Activated CD8-positive, alpha-beta T cell treated with anti-CD3 and anti-CD28 coated beads, Interleukin-2, amount 10 ng/mL, durations not matched to agents 7 days and 5 days (primary cell): ENCODE measurements around the gene NOP9. TPM values are rescaled to one million over a fixed set of nuclear protein-coding genes. Genes with fewer than 3 reads are reported as not detected.

Experiments
- ATAC-seq: fragments of 150-1000 bp; cut with Tn5 transposase; one replicate; pipeline ENCODE4 v1.10.0; 2021; ENCODE audit warnings: moderate library complexity
- CTCF ChIA-PET: fragments of 350-600 bp; sonication (Branson Sonifier 250); formaldehyde crosslinking; loops from one replicate; lab custom pipeline; 2021; ENCODE audit warnings: antibody characterized with exemption; lab: Charles Lee
- POLR2A ChIA-PET: fragments of 350-600 bp; sonication (Branson Sonifier 250); formaldehyde crosslinking; loops from one replicate; lab custom pipeline; 2021; ENCODE audit warnings: antibody characterized with exemption; lab: Charles Lee
- DNase-seq: peaks from one replicate; pipeline ENCODE4 v3.0.0-alpha.2; 2020
- H3K27ac Mint-ChIP-seq: one replicate; pipeline ENCODE4 v1.8.0; 2021; ENCODE audit warnings: mild to moderate bottlenecking, mixed read lengths
- H3K27me3 Mint-ChIP-seq: one replicate; pipeline ENCODE4 v1.8.0; 2021; ENCODE audit warnings: low read depth, mixed read lengths
- H3K36me3 Mint-ChIP-seq: one replicate; pipeline ENCODE4 v1.8.0; 2021; ENCODE audit warnings: low read depth, mixed read lengths
- H3K4me1 Mint-ChIP-seq: one replicate; pipeline ENCODE4 v1.8.0; 2021; ENCODE audit warnings: low read depth, mixed read lengths
- H3K4me3 Mint-ChIP-seq: one replicate; pipeline ENCODE4 v1.8.0; 2021; ENCODE audit warnings: mild to moderate bottlenecking, mixed read lengths
- H3K9me3 Mint-ChIP-seq: one replicate; pipeline ENCODE4 v1.8.0; 2022; ENCODE audit warnings: mixed read lengths; ENCODE audit not compliant: insufficient read depth
- total RNA-seq, 2 experiments: library from RNA; stranded (reverse); gene quantifications; one replicate each; pipeline ENCODE4 v1.2.3, GENCODE V29; 2021

NOP9 gene
- total RNA-seq, 2 experiments from 2014 or later, result 35.2 to 36.7 TPM

DNA sequence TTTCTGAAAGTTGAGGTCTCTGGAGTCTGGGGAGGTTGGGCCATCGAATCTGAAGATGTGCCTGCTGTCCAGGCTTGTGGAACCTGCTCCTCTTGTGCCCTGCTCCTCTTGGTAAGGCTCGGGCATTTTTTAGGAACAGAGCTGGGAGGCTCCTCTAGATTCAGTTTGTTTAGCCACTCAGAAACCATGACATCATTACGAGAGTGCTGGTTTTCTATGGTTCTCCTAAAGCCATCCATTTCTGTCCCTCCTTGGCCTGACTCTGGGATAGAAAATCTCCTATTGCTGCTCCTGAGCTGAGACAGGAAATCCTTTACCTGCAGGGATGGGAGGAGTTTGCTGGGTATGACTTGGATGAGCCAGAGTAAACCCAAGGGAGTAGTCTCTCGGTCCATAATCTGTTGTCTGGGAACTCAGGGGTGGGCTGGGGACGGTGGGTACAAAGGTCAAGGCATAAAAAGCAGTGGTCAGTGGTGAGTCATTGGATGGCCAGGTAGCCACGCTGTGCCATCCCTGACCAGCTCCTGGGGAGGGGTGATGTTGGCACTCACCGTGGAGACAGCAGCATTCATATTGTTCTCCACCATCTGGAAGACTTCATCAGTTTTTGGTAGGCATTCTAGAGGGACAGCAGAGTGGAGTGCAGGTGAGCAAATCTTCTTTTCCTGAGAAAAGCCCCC is 37.6 kb downstream of the NOP9 start:
- Mint-ChIP-seq H3K27me3 (peaks cover 25% of the 10 kb centered on the region), H3K4me1 (peaks cover 43% of the 10 kb centered on the region), H3K36me3 (peaks cover 34% of the 10 kb centered on the region), H3K4me3 (no peak overlapping the region), H3K9me3 (no peaks in the 10 kb centered on the region), H3K27ac (no peak overlapping the region)
- no peak for DNase-seq
- no peak for ATAC-seq
- ChIA-PET CTCF (interaction anchor here (1.0 to 12.7 kb wide), 5 partner anchors 8 to 92 kb away, joined by 3 to 709 read pairs (median 4); partner anchors contain the start of genes CBLN3, CIDEB and KHNYN), POLR2A (interaction anchor here (1.8 to 13.7 kb wide), 2 partner anchors 93 to 105 kb away, joined by 6 to 185 read pairs; partner anchors contain the start of genes CBLN3, KHNYN and SDR39U1)

DNA sequence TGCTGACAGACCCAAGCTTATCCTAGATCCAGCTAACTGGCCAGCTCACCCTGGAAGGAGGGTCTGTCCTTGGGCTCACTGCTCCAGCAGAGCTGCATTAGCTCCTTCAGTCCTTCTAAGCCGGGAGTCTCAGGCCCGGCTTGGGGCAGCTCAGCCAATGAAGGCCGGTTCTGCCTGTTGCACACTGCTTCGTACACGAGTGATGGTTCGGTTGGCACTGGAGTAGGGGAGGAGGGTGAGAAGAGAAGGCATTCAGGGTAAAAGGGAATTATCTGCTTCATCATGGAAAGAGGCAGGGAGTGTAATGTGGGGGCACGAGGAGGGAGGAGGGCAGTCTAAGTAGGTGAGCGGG is 38.1 kb downstream of the NOP9 start:
- POLR2A ChIA-PET, result interaction anchor here (1.8 to 13.7 kb wide), 2 partner anchors 93 to 104 kb away, joined by 6 to 185 read pairs; partner anchors contain the start of genes CBLN3, KHNYN and SDR39U1
- no peak for ATAC-seq

GRCh38 chr14:24338843-24339242 is 39.2 kb downstream of the NOP9 start:
- Mint-ChIP-seq H3K27ac (no peak overlapping the region), H3K27me3 (peaks cover 24% of the 10 kb centered on the region), H3K4me3 (peak overlapping the region; percentile 90), H3K36me3 (peaks cover 34% of the 10 kb centered on the region), H3K9me3 (no peaks in the 10 kb centered on the region), H3K4me1 (peaks cover 29% of the 10 kb centered on the region)
- POLR2A ChIA-PET, result interaction anchor here (1.8 to 13.7 kb wide), 2 partner anchors 92 to 103 kb away, joined by 6 to 185 read pairs; partner anchors contain the start of genes CBLN3, KHNYN and SDR39U1
- ATAC-seq, result no peak
- no peak for DNase-seq
- CTCF ChIA-PET, result interaction anchor here (1.2 to 12.7 kb wide), 4 partner anchors 11 to 91 kb away, joined by 4 to 709 read pairs (median 6); partner anchors contain the start of genes CBLN3, CIDEB and KHNYN

More for the DNA sequence above, 38.1 kb downstream of the NOP9 start:
- CTCF ChIA-PET, result interaction anchor here (1.0 to 12.7 kb wide), 4 partner anchors 9 to 92 kb away, joined by 3 to 709 read pairs (median 7); partner anchors contain the start of genes CBLN3, CIDEB and KHNYN
- H3K4me1 Mint-ChIP-seq, result peaks cover 39% of the 10 kb centered on the region
- H3K27ac Mint-ChIP-seq, result no peak overlapping the region
- no peak for DNase-seq
- H3K36me3 Mint-ChIP-seq, result peaks cover 34% of the 10 kb centered on the region
- peak overlapping the region; percentile 90 for H3K4me3 Mint-ChIP-seq
- no peaks in the 10 kb centered on the region for H3K9me3 Mint-ChIP-seq
- peaks cover 24% of the 10 kb centered on the region for H3K27me3 Mint-ChIP-seq

GRCh38 chr14:24339284-24340151 is 39.9 kb downstream of the NOP9 start, which contains the start of gene RIPK3:
Gene RIPK3 (minus strand): TSS chr14:24339991. CDS start chr14:24339826, 165 bp downstream.
- ChIA-PET CTCF (interaction anchor here (0.9 to 12.7 kb wide), 8 partner anchors 7 to 90 kb away, joined by 3 to 709 read pairs (median 6); partner anchors contain the start of genes CBLN3, CIDEB and KHNYN), POLR2A (interaction anchor here (0.7 to 13.7 kb wide), 8 partner anchors 16 to 126 kb away, joined by 3 to 185 read pairs (median 4); partner anchors contain the start of genes CBLN3, CHMP4A, KHNYN and SDR39U1)
- Mint-ChIP-seq H3K9me3 (no peaks in the 10 kb centered on the region), H3K4me1 (peaks cover 24% of the 10 kb centered on the region), H3K27me3 (peaks cover 24% of the 10 kb centered on the region), H3K4me3 (peak within 1 kb of the TSS; percentile 90), H3K27ac (peak within 1 kb of the TSS; percentile 92), H3K36me3 (peaks cover 34% of the 10 kb centered on the region)
- DNase-seq, result peak; percentile 82
- ATAC-seq, result peak; percentile 97

- CTCF ChIA-PET, result interaction anchor here (0.9 to 12.7 kb wide), 4 partner anchors 8 to 89 kb away, joined by 4 to 709 read pairs (median 20); partner anchors contain the start of genes CBLN3, CIDEB and KHNYN
- H3K4me1 Mint-ChIP-seq, result peaks cover 20% of the 10 kb centered on the region
- H3K36me3 Mint-ChIP-seq, result peaks cover 30% of the 10 kb centered on the region
- H3K4me3 Mint-ChIP-seq, result no peak overlapping the region
- H3K27ac Mint-ChIP-seq, result no peak overlapping the region
- ATAC-seq (no peak), DNase-seq (no peak)
- H3K27me3 Mint-ChIP-seq, result peaks cover 24% of the 10 kb centered on the region
- POLR2A ChIA-PET, result interaction anchor here (1.9 to 13.7 kb wide), 2 partner anchors 90 to 127 kb away, joined by 6 to 185 read pairs; partner anchors contain the start of genes CBLN3, CHMP4A and KHNYN
- no peaks in the 10 kb centered on the region for H3K9me3 Mint-ChIP-seq
Measured at GRCh38 chr14:24340606-24341005, 41.0 kb downstream of the NOP9 start.

- Mint-ChIP-seq H3K9me3 (no peaks in the 10 kb centered on the region), H3K27ac (no peak overlapping the region), H3K4me3 (no peak overlapping the region), H3K36me3 (peaks cover 8% of the 10 kb centered on the region), H3K4me1 (peaks cover 16% of the 10 kb centered on the region), H3K27me3 (peaks cover 33% of the 10 kb centered on the region)
- ChIA-PET POLR2A (no interaction called here), CTCF (interaction anchor here (0.8 to 12.7 kb wide), 4 partner anchors 9 to 89 kb away, joined by 3 to 709 read pairs (median 15); partner anchors contain the start of genes CBLN3 and KHNYN)
- ATAC-seq (no peak), DNase-seq (no peak)
Measured at GRCh38 chr14:24342889-24343288, 43.2 kb downstream of the NOP9 start.

GRCh38 chr14:24343795-24344660 is 44.4 kb downstream of the NOP9 start:
- Mint-ChIP-seq H3K27me3 (peaks cover 36% of the 10 kb centered on the region), H3K4me1 (peaks cover 9% of the 10 kb centered on the region), H3K36me3 (no peaks in the 10 kb centered on the region), H3K9me3 (no peaks in the 10 kb centered on the region), H3K4me3 (no peak overlapping the region), H3K27ac (no peak overlapping the region)
- CTCF ChIA-PET, result interaction anchor here (0.8 to 4.4 kb wide), 4 partner anchors 10 to 87 kb away, joined by 3 to 42 read pairs (median 6); partner anchors contain the start of gene ADCY4
- no peak for DNase-seq
- POLR2A ChIA-PET, result interaction anchor here (0.9 kb wide), 1 partner anchor 88 kb away, joined by 3 read pairs; no protein-coding TSS in a partner anchor
- no peak for ATAC-seq

DNA sequence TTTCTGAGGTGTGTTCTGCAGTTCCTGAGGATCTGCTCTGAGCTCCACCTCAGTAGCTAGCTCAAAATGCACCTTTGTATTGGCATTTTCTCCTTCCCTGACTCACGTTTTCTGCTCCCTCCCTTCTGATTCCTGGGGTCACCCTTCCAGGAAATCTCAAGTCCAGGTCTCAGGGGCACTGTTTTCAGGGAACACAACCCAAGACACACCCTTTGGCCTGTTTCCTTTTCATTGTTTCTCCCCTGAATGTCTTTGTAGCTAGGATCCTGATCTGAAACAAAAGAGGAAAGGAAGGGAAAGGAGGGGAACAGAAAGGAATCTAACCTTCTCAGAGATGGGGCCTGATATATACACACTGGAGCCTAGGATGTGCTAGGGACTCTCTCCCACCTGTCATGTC is 47.5 kb downstream of the NOP9 start:
- Mint-ChIP-seq H3K4me3 (no peak overlapping the region), H3K9me3 (no peaks in the 10 kb centered on the region), H3K27me3 (peaks cover 49% of the 10 kb centered on the region), H3K27ac (no peak overlapping the region), H3K36me3 (no peaks in the 10 kb centered on the region), H3K4me1 (no peaks in the 10 kb centered on the region)
- DNase-seq, result no peak
- POLR2A ChIA-PET, result interaction anchor here (1.1 kb wide), 1 partner anchor 83 kb away, joined by 3 read pairs; no protein-coding TSS in a partner anchor
- no peak for ATAC-seq
- CTCF ChIA-PET, result interaction anchor here (1.4 to 4.4 kb wide), 4 partner anchors 13 to 90 kb away, joined by 6 to 42 read pairs (median 10); partner anchors contain the start of gene ADCY4

DNA sequence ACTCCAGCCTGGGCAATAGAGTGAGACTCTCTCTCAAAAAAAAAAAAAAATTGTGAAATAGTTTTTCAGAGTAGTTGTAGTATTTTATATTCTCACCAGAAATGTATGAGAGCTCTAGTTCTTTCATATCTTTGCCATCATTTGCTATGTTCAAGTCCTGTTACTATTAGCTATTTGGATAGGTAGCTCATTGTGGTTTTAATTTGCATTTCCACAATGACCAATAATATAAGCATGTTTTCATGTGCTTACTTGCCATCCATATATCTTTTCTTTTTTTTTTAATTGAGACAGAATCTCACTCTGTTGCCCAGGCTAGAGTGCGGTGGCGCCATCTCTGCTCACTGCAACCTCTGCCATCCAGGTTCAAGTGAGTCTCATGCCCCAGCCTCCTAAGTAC is 48.5 kb downstream of the NOP9 start:
- Mint-ChIP-seq H3K9me3 (no peaks in the 10 kb centered on the region), H3K4me3 (no peak overlapping the region), H3K27ac (no peak overlapping the region), H3K4me1 (no peaks in the 10 kb centered on the region), H3K36me3 (no peaks in the 10 kb centered on the region), H3K27me3 (peaks cover 48% of the 10 kb centered on the region)
- POLR2A ChIA-PET, result interaction anchor here (0.6 to 1.0 kb wide), 2 partner anchors 82 to 693 kb away, joined by 3 to 4 read pairs; partner anchors contain the start of genes CBLN3 and KHNYN
- CTCF ChIA-PET, result interaction anchor here (0.8 to 4.4 kb wide), 5 partner anchors 14 to 89 kb away, joined by 3 to 42 read pairs (median 6); partner anchors contain the start of genes ADCY4 and CIDEB
- ATAC-seq (no peak), DNase-seq (no peak)

GRCh38 chr14:24349742-24350141 is 50.1 kb downstream of the NOP9 start:
- Mint-ChIP-seq H3K9me3 (no peaks in the 10 kb centered on the region), H3K4me1 (no peaks in the 10 kb centered on the region), H3K36me3 (no peaks in the 10 kb centered on the region), H3K4me3 (no peak overlapping the region), H3K27me3 (peaks cover 47% of the 10 kb centered on the region), H3K27ac (no peak overlapping the region)
- CTCF ChIA-PET, result interaction anchor here (0.7 to 1.6 kb wide), 3 partner anchors 16 to 82 kb away, joined by 3 to 6 read pairs (median 4); no protein-coding TSS in a partner anchor
- POLR2A ChIA-PET, result no interaction called here
- ATAC-seq (no peak), DNase-seq (no peak)
